ENCODE measurements around the gene ZNF433. TPM values are rescaled to one million over a fixed set of nuclear protein-coding genes. Genes with fewer than 3 reads are reported as not detected.

The ZNF433 gene
- total and polyA plus RNA-seq, 8 donors: 3.7 to 9.9 (median 5.0) TPM

GRCh38 chr19:12064590-12065538, 29.4 kb upstream of the ZNF433 start, which contains the start of gene ZNF844:
Gene ZNF844 (plus strand): TSS chr19:12064731. CDS start chr19:12064874, 143 bp downstream.
- FAIRE-seq: no peak
- Histone ChIP-seq H3K4me3 (peak within 1 kb of the TSS; percentile 52 to 88 (median 72)), H3K9me3 (no peaks in the 10 kb centered on the region), H3K27ac (peak within 1 kb of the TSS; percentile 68 to 98 (median 89)), H3K27me3 (no peaks in the 10 kb centered on the region), H3K36me3 (no peaks in the 10 kb centered on the region), H3K4me1 (peaks cover 3 to 11% (median 4%) of the 10 kb centered on the region in 3 donors)
- TF ChIP-seq CTCF (IDR thresholded peaks at IDR 0.05): no peak
- ATAC-seq: peak; percentile 94 to 99 (median 96)
- 1% methylated on average over 65 to 66 of the region's 66 CpGs for WGBS, 2 donors
- DNase-seq: peak; percentile 95 to 98 (median 98)
- intact Hi-C loops (cut with DNase I): loop anchor here in 1 of 3 donors (5.0 kb wide), 1 partner anchor 77 kb away; the partner anchor contains the start of gene ZNF20

- H3K4me1 ChIP-seq: peaks cover 0 to 4% (median 4%) of the 10 kb centered on the region in 3 donors
- DNase-seq (no peak), FAIRE-seq (no peak), ATAC-seq (no peak)
- H3K4me3 ChIP-seq: no peak overlapping the region
- no peaks in the 10 kb centered on the region for H3K9me3 ChIP-seq
- no peaks in the 10 kb centered on the region for H3K27me3 ChIP-seq
- 72 to 81% methylated on average over 5 of the region's 5 CpGs for WGBS, 2 donors
- H3K36me3 ChIP-seq: no peaks in the 10 kb centered on the region
- no peak overlapping the region for H3K27ac ChIP-seq
- intact Hi-C loops (cut with DNase I): loop anchor here in 1 of 3 donors (5.0 kb wide), 1 partner anchor 87 kb away; the partner anchor contains the start of gene ZNF20
- TF ChIP-seq CTCF (IDR thresholded peaks at IDR 0.05): no peak
Measured at GRCh38 chr19:12055784-12056183, 20.3 kb upstream of the ZNF433 start.

GRCh38 chr19:12052497-12053169, 17.2 kb upstream of the ZNF433 start, which contains the start of gene ZNF878:
Gene ZNF878 (minus strand): TSS chr19:12052961. CDS start chr19:12052801, 160 bp downstream.
- H3K4me3 ChIP-seq: peak within 1 kb of the TSS; percentile 54 to 69 (median 60)
- H3K27me3 ChIP-seq: no peaks in the 10 kb centered on the region
- peak; percentile 93 to 97 (median 95) for DNase-seq
- no peaks in the 10 kb centered on the region for H3K9me3 ChIP-seq
- intact Hi-C loops (cut with DNase I): no loop called here
- H3K36me3 ChIP-seq: no peaks in the 10 kb centered on the region
- FAIRE-seq: no peak
- TF ChIP-seq CTCF (IDR thresholded peaks at IDR 0.05): no peak
- peaks cover 0 to 4% (median 4%) of the 10 kb centered on the region in 3 donors for H3K4me1 ChIP-seq
- WGBS, 2 donors: 0 to 1% methylated on average over 43 to 46 of the region's 46 CpGs
- peak; percentile 99 to 100 (median 99) for ATAC-seq
- peak within 1 kb of the TSS; percentile 65 to 83 (median 81) for H3K27ac ChIP-seq

GRCh38 chr19:12052091-12052496, 16.6 kb upstream of the ZNF433 start:
- no peak for DNase-seq
- Histone ChIP-seq H3K4me3 (peak overlapping the region; percentile 54 to 69 (median 60)), H3K9me3 (no peaks in the 10 kb centered on the region), H3K27me3 (no peaks in the 10 kb centered on the region), H3K27ac (peak overlapping the region; percentile 65 to 83 (median 81)), H3K36me3 (no peaks in the 10 kb centered on the region), H3K4me1 (peaks cover 0 to 4% (median 4%) of the 10 kb centered on the region in 3 donors)
- no peak for TF ChIP-seq CTCF (IDR thresholded peaks at IDR 0.05)
- FAIRE-seq: no peak
- intact Hi-C loops (cut with DNase I): no loop called here
- peak in 3 of 4 donors; percentile 11 to 44 (median 11) for ATAC-seq
- WGBS, 2 donors: 0 to 1% methylated on average over 14 of the region's 14 CpGs
